NCI-H345 treated with DMSO at 0.1 percent for 48 hours (cell line): ENCODE data around the gene SLC35B4.

Experiments used
- DNase-seq: peaks from one replicate; lab custom pipeline; 2025; ENCODE audit not compliant: unreplicated experiment; lab: John Stamatoyannopoulos, UW

SLC35B4 gene

DNA sequence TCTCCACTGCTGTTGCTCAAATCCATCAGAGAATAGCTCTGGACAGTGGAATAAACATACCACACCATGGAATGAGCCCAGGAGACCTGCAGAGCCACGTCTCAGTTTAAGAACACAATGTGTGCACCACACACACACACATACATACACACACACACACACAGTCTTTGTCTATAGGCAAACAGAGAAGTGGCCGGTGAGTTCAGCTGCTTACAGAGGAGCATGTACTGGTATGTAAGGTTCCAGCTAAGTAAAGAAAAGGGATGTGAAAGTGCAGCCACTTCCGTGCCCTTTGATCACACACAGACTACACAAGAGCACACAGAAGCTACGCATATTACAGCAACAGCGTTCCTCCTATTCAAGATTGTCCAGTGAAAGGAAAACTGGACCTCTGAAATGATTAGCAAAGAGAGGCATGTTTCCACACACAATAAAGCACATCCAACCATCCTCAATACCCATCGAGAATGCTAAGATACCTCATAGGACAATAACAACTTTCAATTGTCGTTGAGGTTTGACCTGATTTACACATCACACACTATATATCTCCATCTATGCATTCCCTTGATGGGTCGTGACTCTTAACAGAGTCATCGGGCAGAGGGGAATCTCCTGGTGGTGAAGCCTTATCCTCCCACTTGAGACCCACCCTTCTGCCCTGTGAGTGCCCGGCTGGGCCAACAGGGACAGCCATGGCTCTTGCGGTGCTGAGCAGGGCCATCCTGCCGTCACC lies 23.6 kb downstream of the SLC35B4 start:
- DNase-seq: no peak

DNA sequence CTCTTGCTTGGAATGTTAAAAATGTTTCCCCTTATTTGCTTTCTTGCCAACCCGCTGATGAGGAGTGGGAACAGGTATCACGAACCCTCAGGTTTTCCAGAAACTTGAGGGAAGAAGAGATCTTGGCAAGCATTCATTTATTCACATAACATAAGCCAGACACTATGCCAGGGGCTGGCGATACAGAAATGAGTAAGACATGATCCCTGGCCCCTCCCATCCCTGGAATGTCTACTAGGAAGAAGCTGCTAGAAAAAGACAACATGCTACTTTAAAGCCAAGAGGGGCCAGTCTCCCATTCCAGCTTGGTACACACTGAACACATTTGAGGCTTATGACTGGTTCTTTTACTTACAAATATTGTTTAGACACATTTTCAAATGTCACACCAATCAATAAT lies 26.4 kb downstream of the SLC35B4 start:
- DNase-seq: no peak

DNA sequence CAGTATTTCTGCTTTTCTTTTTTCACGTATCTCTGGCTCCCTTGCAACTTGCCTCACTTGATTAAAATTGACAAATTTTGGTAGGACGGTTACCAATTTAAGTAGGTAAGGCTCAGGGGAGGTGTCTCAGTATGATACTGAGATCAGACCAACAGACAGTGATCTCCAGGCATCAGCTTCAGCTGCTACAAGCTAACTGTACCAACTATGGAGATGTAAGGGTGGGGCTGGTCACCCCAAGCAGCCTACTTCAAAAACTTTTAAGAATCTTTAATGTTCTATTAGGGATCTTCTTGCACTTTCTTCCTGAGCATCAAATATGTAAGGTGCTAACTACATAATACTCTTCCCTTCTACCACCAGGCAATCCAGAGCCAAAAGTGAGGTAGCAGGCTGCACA lies 26.9 kb downstream of the SLC35B4 start:
- DNase-seq: no peak

DNA sequence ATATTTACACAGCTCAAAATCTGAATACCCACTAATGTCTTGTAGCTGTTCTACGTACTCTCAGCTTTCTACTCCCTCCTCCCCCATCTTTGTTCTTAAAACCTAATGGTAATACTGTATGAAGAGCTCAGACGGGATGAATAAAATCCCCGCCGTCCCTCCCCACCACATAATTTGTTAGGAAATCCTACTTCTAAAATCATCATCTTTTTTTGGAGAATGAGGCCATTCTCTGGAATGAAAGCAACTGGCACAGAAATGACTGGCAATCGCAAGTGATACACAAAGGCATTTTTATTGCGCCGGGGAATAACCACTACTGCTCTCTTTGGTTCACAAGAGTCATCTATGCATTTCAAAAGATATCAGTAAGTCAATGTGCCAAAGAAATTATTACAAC lies 27.3 kb downstream of the SLC35B4 start:
- no peak for DNase-seq

DNA sequence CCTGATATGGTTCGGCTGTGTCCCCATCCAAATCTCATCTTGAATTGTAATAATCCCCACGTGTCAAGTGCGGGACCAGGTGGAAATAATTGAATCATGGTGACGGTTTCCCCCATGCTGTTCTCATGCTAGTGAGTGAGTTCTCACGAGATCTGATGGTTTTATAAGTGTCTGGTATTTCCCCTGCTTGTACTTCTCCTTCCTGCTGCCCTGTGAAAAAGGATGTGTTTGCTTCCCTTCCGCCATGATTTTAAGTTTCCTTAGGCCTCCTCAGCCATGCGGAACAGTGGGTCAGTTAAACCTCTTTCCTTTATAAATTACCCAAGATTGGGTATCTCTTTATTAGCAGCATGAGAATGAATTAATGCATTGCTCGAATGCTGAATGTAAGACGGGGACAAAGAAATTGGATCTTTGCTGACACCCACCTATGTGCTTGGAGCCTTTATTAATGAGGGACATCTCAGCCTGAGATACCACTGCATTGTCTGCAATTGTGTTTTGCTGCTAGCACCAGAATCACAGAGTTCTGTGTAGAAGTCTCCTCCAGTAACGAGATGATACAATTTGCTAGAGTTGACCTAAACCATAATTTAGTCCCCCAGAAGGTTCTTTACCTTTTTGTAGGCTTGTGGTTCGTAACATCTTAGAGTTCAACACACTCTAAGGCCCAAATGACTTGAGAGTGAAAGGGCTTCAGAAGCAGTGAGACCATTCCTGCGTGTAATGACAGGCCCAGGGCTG lies 28.6 kb downstream of the SLC35B4 start:
- DNase-seq: no peak

DNA sequence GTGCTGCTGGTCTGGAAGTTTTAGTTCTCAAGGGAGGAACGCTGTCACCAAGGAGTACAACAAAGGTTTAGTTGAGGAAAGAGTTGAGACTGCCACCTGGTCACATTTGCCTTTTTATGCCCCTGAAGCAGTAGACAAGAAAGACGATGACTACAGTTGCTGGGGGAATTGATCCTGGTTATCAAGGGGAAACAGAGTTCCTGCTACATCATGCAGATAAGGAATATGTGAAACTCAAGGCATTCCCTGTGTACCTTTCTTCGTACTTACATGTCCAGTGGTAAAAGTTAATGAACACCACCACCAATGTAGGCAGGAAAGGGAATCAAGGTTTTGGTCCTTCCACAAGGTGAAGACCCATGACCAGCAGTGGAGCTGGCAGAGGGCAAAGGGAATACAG lies 31.8 kb downstream of the SLC35B4 start:
- no peak for DNase-seq

DNA sequence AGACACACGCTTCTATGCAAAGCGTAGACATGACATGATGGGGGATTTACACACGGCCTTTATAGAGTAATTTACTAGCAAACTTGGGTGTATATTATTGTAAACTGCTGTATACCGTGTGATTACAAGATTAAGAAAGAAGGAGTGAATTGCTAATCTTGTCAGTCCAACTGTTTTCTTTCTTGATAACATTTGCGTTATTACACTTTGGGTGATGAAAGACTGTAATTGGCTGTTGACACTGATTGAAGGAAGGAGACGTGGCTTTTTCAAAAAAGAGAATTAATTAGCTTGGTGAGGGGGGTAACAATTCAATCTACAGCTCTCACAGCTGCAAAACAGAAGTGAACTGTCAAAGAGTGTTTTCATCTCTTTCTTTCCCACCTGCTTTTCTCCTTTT lies 32.7 kb downstream of the SLC35B4 start:
- DNase-seq: no peak

DNA sequence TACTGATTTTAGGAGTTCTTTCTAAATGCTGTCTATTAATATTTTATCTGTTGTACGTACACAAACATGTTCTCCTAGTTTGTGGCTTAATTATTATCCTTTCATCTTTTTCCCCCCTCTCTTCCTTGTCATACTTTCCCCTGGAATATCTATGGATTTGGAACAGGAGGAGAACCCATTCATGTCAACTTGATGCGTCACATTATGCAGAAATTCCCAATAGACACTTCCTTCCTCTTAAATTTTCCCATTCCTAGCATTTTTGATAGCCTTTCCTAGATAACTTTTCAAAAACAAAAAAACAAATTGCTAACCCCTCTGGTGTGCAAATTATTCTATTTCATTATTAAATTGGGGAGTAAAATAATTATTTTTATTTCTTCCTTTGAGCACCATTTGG lies 36.2 kb downstream of the SLC35B4 start:
- DNase-seq: no peak

DNA sequence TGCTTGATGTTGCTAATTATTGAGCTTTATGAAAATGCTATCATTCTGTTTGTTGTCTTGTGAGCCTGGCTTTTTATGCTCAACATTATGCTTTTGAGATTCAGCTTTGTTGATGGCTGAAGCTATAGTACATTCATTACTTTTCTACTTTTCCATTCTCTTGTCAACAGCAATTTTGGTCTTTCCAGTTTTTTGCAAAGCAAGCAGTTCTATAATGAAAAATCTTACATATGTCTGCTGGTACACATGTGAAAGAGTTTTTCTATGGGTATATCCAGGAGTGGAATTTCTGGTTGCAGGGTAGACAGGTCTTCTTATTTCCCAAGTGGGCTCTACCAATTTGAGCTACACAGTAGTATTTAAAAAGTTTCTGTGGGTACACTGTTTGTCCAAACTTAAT lies 36.8 kb downstream of the SLC35B4 start:
- no peak for DNase-seq

DNA sequence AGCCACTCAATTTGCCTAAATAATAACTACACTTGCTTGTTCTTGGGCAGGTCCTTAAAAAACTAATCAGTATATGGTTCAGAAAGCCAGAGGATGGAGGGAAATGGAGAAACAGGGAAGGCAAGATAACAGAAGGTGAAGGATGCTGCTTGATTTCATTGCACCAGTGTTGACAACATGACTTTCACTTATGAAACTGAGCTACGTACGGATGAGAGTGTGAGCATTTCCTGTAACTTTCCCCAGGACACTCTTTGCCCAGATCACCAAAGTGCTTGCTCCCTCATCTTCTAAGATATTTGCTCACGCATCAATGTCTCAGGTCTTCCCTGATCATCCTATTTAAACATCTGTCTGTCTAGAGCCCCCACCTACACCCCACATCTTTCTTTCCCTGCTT lies 37.4 kb downstream of the SLC35B4 start:
- no peak for DNase-seq

DNA sequence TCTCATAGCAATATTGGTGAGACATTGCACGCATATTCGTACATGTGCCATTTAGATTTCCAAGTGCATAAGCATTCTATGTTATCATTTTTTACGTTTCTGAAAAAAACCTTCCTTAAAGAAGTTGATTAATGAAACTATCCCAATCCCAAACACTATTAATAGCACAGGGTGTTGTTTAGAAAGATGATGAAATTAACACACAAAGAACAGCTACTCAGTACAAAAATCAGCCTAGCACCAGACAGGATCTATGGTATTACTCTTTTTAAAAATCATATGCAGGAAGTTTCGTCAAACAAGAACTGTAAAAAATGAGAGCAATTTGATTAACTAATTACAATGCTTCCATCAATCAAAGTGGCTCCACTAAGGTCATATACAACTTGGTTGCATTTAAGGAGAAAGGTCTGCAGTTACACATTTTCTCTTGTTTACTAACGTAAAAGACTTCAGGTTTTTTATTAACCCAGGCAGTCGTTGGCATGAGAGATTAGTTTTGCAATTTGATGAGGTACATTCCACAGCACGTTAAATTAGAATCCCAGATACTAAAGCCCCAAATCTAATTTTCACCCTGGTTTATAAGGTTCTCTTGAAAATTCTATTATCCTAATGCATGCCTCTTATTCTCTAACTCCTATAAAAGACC lies 38.1 kb downstream of the SLC35B4 start:
- DNase-seq: no peak

DNA sequence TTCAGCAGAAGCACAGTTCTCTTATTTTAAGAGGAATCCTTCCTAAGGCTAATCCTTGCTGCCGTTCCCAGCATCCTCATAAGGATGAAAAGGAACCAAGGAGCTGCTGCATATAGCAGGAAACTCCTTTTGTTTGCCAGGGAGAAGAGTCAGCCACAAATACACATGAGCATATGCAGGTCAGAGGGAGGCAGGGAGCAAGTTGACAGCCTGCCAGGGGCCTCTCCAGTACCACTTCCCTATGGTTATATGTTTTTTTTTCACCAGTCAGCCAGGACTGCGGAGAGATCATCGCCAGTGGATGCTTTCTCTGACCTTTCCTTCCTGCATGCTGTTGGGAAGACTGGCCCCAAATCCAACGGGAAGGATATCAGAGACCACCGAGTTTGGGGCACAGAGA lies 39.8 kb downstream of the SLC35B4 start:
- no peak for DNase-seq

DNA sequence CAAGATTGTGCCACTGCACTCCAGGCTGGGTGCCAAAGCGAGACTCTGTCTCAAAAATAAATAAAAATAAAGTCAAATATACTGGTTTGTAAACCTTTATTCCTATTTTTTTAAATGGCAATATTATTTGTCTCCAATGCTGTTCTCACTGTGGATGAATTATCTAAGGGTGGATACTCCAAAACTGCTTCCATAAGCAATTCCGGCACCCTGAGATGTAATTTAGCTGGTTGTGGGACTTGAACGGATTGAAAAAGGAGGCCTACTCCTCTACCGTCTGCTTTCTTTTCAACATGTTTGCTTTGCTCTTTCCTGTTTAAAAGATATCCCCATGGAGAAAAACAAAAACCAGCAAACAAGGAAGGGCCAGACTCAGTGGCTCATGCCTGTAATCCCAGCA lies 54.4 kb downstream of the SLC35B4 start:
- no peak for DNase-seq

DNA sequence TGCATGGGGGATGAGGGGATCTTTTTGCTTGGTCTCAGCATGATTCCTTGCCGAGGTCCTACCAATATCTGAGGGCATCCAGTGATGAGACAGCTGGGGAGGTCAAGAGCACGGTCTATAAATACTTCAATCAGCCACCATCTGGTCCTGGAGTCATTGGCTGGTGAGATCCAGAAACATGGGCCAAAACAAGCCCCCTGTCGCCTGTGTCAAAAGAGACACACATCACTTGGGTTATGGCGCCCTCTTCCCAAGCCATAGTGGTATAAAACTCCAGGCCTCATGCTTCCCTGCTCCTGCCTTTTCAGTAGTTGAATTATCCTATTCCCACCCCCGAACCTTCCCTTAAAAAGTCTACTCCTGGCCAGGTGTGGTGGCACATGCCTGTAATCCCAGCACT lies 60.9 kb downstream of the SLC35B4 start:
- DNase-seq: no peak

DNA sequence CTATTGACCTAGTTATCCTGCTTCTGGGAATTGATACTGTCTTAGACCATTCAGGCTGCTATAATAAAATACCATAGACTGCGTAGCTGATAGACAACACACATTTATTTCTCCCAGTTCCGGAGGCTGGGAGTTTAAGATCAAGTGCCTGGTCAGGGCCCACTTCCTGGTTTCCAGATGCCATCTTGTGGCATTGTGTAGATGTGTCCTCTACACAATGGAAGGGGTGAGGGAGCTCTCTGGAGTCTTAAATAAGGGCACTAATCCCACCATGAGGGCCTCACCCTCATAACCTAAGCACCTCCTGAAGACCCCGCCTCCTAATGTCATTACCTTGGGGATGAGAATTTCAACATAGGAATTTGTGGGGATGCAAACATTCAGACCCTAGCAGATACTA lies 62.4 kb downstream of the SLC35B4 start:
- DNase-seq: no peak

DNA sequence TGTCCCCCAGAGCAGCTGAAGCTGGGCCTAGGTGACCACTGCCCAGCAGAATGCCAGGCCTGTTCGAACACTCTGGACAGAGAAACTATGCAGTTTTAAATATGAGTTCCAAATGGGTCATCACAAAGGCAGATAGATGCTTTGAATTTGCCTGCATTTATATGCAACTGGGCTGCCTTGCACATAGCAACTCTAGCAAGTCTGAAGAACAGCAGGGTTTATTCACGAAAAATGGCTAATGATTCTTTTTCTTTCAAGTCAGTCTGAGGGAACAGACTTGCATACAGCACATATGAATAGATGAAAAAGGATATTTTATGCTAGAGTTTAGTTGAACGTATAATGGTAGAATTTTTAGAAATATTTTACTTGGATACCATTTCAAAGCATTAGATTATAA lies 68.5 kb downstream of the SLC35B4 start:
- no peak for DNase-seq

DNA sequence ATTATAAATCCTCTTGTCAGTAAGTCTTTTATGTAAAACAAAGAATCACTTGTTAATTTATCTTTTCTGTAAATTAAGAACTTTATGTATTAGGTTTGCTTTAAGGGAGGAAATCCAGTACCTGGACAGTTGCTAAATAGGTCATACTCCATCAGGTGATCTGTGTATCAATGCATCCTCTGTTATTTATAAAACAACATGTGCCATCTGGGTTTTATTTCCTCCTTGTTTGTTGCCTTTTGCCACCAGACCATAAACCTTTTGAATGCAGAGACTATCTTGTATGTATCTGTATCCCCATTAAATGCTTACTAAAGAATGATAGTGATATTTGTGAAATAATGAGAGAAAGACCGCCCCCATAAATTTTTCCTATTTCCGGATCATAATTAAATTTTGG lies 70.0 kb downstream of the SLC35B4 start:
- DNase-seq: no peak

DNA sequence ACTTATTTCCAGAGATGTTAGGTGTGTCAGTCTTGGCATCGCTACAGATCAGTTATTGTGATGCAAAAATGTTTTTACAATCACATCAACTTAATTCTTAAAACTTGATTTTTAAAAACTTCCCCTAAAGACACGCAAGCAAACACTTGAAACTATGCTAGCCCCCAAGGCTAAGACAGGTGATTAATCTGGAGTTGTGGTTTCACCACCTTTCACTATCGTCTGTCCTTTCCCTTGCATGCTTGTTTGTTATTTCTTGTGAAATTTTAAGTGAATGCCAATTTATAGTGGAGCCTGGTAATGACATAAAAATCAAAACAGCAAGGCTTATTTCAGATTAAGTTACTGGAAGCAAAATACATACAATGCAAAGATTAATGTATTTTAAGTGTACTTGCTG lies 70.4 kb downstream of the SLC35B4 start:
- no peak for DNase-seq

DNA sequence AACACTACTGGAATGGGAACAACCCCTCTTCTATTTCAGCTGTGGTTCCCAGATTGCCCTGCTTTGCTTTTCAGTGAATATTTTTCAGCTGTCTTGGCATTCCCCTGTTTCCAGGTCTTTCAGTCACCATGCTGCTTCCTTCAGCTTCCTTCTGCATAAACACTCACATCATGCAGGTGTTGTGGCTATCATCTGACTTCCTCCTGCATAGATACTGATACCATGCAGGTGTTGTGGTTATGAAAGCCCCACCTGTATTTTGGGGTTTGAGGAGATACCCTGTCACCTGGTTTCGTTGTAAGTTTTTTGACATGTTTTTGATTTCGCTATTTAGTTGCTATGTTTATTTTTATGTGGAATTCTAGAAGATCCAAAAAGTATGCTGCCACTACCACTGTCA lies 71.5 kb downstream of the SLC35B4 start:
- no peak for DNase-seq
